ENCODE measurements around the gene KRT14.
"Not testable (repeated sequence)": the region's sequence is repeated elsewhere in the genome, so short reads cannot be mapped to it uniquely, and the experiment has no call there.

Gene KRT14

GRCh38 chr17:41586863-41587495 is at the start of gene KRT14:
Gene KRT14, minus strand, starts transcription at chr17:41586895. Its CDS starts 61 bp downstream, at chr17:41586834.
- no peak for DNase-seq (ENCODE audit: low read depth in 3 of 3)

DNA sequence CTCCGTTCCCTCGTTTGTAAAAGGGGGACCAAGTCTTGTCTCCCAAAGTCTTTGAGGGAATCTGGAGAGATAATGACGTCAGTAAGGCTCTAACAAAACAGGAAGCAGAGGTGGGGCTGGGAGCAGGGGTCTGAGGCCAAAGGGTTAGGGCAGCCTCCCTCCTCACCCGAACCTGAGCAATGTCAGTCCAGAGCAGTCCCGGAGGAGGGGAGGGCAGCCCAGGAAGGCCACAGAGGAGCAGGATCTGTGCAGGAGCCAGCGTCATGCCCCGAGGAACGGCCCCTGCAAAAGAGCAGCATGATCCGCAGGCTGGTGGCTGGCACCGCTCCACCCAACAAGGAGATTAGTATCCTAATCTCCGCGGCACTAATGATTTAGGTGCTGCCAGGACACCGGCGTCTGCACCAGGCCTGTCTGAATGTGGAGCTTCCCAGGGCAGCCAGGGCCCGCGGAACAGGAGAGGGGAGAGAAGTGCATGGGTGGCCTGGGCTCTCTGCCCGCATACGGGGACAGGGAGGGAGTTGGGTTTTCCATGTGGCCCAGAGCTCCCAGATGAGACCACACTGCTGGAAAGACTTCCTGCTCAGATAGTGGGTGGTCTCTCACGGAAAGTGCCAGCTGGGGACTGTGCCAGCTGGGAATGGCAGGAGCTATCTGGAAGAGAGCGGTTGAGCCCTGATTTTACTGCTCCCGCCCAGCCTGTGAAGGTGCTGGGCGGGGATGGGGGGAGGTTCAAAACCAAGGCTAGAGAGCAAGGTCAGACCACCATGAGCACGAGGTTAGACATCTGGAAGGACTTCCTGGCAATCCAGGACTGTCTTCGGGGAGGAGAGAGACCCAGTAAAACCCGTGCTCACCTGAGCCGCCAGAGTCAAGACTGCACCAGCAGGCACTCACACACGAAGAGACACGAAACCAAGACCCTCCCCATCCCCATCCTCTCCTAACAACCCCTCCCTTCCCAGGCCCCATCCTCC is 48.7 kb upstream of the KRT14 start:
- no peak for DNase-seq (ENCODE audit: low read depth in 3 of 3)

DNA sequence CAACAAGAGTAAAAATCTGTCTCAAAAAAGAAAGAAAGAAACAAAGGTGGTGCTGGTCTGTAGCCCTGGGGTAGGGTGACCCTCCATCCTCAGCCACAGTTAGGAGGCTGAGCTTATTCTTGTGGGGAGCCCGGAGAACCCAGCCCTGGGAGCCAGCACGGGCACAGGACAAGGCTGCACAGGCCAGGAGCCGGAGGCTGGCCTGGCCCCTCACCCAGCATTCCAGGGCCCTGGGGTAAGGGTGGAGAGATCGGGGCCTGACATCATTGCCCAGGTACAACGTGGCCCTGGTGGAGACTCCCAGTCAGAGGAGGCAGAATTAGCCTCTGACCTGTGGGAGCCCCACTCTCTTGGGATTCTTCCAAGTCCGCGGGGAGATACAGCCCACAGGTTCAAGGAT is 47.9 kb upstream of the KRT14 start:
- DNase-seq (ENCODE audit: low read depth in 3 of 3) = no peak

DNA sequence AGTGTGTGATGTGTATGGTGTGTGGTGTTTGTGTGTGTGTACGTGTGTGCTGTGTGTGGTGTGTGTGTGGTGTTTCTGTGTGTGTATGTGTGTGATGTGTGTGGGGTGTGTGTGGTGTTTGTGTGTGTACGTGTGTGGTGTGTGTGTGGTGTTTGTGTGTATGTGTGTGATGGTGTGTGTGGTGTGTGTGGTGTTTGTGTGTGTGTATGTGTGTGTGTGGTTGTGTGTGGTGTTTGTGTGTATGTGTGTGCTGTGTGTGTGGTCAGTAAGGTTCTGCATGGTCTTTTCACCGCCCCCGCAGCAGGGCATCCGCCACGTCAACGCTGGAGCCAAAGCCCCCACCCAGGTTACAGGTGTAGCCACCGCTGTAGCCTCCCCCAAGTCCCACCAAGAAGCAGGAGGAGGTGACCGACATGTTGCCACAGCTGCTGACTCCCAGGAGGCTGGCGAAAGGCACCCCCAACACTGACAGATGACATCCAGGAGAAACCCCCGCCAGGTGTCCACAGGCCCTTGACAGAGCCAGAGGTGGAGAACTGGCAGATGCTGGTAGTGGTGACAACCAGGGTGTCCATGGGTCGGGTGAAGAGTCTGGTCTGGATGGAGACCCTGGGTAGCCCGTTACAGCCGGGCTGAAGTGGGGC is 47.0 kb upstream of the KRT14 start:
- no peak for DNase-seq (ENCODE audit: low read depth in 3 of 3)

GRCh38 chr17:41632482-41633105 is 45.9 kb upstream of the KRT14 start:
- no peak for DNase-seq (ENCODE audit: low read depth in 3 of 3)

DNA sequence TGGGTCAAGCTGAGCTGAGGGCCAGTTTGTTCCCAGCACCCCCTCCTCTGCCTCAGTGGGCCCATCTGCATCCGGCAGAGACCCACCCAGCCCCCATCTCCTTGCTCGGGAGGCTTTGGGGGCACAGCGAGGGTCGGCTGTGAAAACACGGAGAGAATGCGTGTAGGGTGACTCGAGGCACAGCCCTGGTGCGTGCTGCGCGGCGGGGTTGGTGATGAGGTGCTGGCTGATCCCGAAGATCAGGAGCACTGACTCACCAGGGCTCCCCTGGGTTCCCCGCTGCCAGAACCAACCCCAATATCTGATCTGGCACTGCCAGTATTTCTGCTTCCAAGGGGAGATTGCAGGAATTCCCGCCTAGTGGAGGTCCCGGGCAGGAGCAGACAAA is 45.2 kb upstream of the KRT14 start:
- DNase-seq (ENCODE audit: low read depth in 3 of 3) = no peak

- no peak for DNase-seq (ENCODE audit: low read depth in 3 of 3)
These were observed 44.6 kb upstream of the KRT14 start for GRCh38 chr17:41631025-41631897.

DNA sequence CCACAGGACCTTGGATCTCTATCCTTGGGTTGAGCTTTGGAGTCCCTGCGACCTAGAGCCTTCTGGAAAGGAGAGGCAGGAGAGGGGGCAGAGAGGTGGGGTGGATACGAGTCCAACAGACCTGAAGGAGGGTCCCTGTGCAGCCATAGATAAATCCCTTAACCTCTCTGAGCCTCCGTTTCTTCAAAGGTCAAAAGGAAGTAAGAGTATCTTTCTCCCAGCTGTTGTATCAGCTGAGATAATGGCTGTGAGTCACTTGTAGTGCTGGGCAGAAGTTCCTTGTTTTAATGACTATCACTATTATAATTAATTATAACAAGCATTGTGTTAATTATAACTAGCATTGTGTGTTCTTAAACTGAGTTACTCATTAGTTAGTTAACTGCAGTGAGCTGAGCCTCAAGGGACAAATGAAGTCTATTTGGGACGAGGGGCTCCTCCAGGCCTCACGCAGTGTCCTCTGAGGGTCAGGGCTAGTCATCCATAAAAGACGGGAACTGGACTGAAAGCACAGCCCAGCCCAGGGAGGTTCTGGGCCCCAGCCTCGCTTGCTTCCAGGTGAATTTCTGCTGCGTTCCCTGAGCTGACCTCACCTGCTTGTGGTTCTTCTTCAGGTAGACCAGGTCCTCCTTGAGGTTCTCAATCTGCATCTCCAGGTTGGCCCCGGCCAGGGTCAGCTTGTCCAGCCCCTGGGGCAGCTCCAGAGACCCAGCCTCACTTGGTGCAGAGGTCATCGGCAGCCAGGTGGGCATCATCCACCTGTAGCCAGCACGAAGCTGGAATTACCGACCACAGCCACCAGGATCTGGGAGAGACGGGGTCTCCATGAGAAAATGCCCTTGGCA is 43.4 kb upstream of the KRT14 start:
- DNase-seq (ENCODE audit: low read depth in 3 of 3) = no peak

DNA sequence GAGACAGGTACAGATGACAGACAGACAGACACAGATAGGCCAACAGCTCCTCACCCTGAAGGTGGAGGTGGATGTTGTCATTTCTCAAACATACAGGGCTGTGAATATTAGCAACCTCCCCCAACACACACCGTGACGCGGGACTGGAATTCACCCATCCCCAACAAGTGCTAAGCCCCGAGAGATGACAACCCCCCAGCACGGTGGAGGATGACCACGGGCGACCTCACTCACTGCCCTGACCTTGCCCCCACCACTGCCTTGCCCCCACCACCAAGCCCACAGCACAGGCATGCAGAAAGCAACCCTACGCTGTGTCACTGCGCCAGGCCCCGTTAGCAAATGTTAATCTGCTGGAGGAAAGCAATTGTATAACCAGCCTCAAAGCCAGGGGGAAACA is 42.6 kb upstream of the KRT14 start:
- DNase-seq (ENCODE audit: low read depth in 3 of 3) = no peak

GRCh38 chr17:41628621-41629255 is 42.0 kb upstream of the KRT14 start:
- DNase-seq (ENCODE audit: low read depth in 3 of 3) = not testable (repeated sequence)

GRCh38 chr17:41628073-41628370 is 41.3 kb upstream of the KRT14 start:
- not testable (repeated sequence) for DNase-seq (ENCODE audit: low read depth in 3 of 3)

GRCh38 chr17:41627316-41628072 is 40.8 kb upstream of the KRT14 start:
- DNase-seq (ENCODE audit: low read depth in 3 of 3) = no peak

GRCh38 chr17:41626914-41627295 is 40.2 kb upstream of the KRT14 start:
- DNase-seq (ENCODE audit: low read depth in 3 of 3) = not testable (repeated sequence)

- not testable (repeated sequence) for DNase-seq (ENCODE audit: low read depth in 3 of 3)
These were observed 39.6 kb upstream of the KRT14 start for GRCh38 chr17:41626028-41626913.

GRCh38 chr17:41625602-41626001 is 38.9 kb upstream of the KRT14 start:
- DNase-seq (ENCODE audit: low read depth in 3 of 3) = no peak

DNA sequence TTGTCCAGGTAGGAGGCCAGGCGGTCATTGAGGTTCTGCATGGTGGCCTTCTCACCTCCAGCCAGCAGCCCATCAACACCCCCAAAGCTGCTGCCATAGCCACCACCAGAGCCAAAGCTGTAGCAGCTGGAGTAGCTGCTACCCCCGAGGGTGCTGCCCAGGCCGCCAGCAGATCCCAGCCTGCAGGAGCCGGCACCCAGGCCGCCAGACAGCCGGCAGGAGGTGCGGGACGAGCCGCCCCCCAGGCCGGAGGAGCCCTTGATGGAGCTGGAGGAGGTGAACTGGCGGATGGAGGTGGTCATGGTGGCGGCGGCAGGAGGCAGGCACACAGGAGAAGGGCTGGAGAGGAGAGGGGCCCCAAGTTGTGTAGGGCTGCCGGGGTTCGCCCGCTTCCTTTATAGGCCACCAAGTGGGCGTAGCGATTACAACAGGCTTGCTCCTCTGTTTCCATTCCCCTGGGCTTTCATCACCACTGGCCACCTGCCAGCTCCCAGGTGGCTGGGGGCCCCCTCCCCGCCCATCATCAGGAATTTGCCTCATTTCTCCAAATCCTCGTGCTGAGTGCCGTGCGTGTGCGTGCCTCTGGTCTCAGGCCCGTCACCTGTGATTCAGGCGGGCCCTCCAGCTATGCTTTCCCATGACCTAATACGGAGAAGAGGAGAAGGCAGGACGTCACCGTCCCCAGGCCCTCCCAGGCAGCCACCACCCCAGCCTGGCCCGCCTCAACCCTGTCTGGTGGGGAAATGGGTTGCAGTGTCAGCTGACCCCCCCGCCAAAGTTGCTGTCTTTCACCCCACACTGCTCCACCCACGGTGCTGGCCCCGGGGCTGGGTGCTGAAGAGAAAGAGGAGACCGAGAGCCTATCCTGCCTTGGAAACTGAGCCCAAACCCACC is 37.8 kb upstream of the KRT14 start, which contains the start of gene KRT17:
Gene KRT17 (minus strand): TSS at position 368 of the 894 bp plus-strand sequence. CDS start 66 bp downstream, at position 302.
- no peak for DNase-seq (ENCODE audit: low read depth in 3 of 3)

All from stimulated activated CD4-positive, alpha-beta T cell treated with anti-CD3 and anti-CD28 coated beads, TNF-alpha, amount 100 ng/mL, for 24 hours (primary cell).